Small intestine (tissue), 7 donors: ENCODE measurements around the gene PBX4. TPM values are rescaled to one million over a fixed set of nuclear protein-coding genes. Genes with fewer than 3 reads are reported as not detected.

ENCODE experiments used
- DNase-seq, 2 donors: peaks; one replicate each; pipeline versions ENCODE4 v3.0.0 to v3.0.0-alpha.2; 2013
- FAIRE-seq: peaks from 2 replicates; lab custom pipeline; 2012; peaks lifted over from hg19 to GRCh38; lab: Jason Lieb, UNC
- H3K27ac ChIP-seq, 3 donors: one replicate each; pipeline ENCODE4 v1.5.1; 2013; ENCODE audit warnings: low read length in 2 of 3, mild to moderate bottlenecking in 2 of 3, control low read depth in 1 of 3, inconsistent platforms in 1 of 3, low read depth in 1 of 3, moderate library complexity in 1 of 3
- H3K27me3 ChIP-seq, 3 donors: one replicate each; pipeline ENCODE4 v1.6.1; 2013; ENCODE audit warnings: low read length in 3 of 3, inconsistent platforms in 1 of 3; ENCODE audit not compliant: control insufficient read depth in 3 of 3, insufficient read depth in 3 of 3
- H3K36me3 ChIP-seq, 3 donors: one replicate each; pipeline ENCODE4 v1.6.1; 2013; ENCODE audit warnings: low read length in 3 of 3, inconsistent platforms in 1 of 3, low read depth in 1 of 3, mild to moderate bottlenecking in 1 of 3, moderate library complexity in 1 of 3; ENCODE audit not compliant: control insufficient read depth in 3 of 3, insufficient read depth in 2 of 3
- H3K4me1 ChIP-seq, 3 donors: one replicate each; pipeline ENCODE4 v1.6.1; 2013; ENCODE audit warnings: low read length in 2 of 3, inconsistent platforms in 1 of 3, low read depth in 1 of 3, mild to moderate bottlenecking in 1 of 3, moderate library complexity in 1 of 3; ENCODE audit not compliant: control insufficient read depth in 3 of 3, insufficient read depth in 2 of 3
- H3K4me3 ChIP-seq, 3 donors: one replicate each; pipeline ENCODE4 v1.5.1; 2013; ENCODE audit warnings: low read length in 3 of 3, control low read depth in 1 of 3, inconsistent platforms in 1 of 3, low read depth in 1 of 3, mild to moderate bottlenecking in 1 of 3, moderate library complexity in 1 of 3
- H3K9me3 ChIP-seq, 2 donors: one replicate each; pipeline ENCODE4 v1.6.1; 2013; ENCODE audit warnings: low read depth in 1 of 2, low read length in 1 of 2; ENCODE audit not compliant: control insufficient read depth in 2 of 2, insufficient read depth in 1 of 2
- WGBS, 3 donors: extraction: QIAGEN DNeasy Blood & Tissue Kit; methylation state at CpG; one replicate each; pipeline ENCODE4 v1.1.7; 2013; 5-methylcytosine and 5-hydroxymethylcytosine counted together
- polyA plus RNA-seq, 4 donors: library from polyadenylated mRNA; stranded (reverse) in 3 of 4; unstranded in 1 of 4; fragments of 200-250 nt in 3 of 4; fragments of 120-200 nt in 1 of 4; gene quantifications; one replicate each; pipeline versions ENCODE4 v1.2.1 to v1.2.3, GENCODE V29; 2013
- donor health status: healthy with polysubstance abuse.
- donor health status: control.
- donor health status: control.
- donor health status: Bipolar disorder and iron deficiency.
- donor health status: healthy.

Gene PBX4
- polyA plus RNA-seq, 4 donors, result 0.81 to 2.5 (median 1.4) TPM

DNA sequence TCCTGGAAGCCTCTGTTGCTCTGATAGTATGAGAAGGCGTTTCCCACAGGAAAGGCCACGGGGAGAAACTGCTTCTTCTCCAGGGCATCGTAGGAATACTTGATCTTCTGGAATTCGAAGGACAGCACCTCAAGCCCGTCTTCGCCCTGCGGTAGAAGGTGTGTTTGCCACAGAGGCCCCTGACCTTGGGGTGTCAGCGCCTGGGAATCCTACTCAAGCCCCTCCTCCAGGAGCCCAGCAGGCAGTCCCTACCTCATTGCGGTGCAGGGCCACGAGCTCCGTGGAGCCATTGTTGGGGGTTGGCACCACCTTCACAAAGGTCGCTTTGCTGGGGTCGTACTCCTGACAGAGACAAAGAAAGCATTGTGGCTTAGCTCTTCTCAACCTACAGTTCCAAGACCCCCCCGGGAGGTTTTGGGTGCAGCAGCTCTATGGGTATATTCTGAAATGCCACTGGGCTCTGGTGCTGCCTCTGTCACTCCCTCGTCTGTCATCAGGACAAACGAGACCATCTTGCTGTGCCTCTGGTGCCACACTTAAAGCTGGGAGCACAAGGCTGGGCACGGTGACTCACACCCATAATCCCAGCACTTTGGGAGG is 41.3 kb upstream of the PBX4 start:
- 82 to 89% (median 86%) methylated on average over 17 of the region's 17 CpGs for WGBS, 3 donors
- DNase-seq, result no peak
- no peak for FAIRE-seq

GRCh38 chr19:19657397-19657783 is 38.9 kb upstream of the PBX4 start:
- Histone ChIP-seq H3K4me1 (peaks cover 4 to 8% (median 5%) of the 10 kb centered on the region in 3 donors), H3K27ac (no peak overlapping the region), H3K9me3 (no peaks in the 10 kb centered on the region), H3K36me3 (peaks cover 24 to 87% (median 25%) of the 10 kb centered on the region in 3 donors), H3K27me3 (no peaks in the 10 kb centered on the region), H3K4me3 (no peak overlapping the region)
- DNase-seq (no peak), FAIRE-seq (no peak)
- WGBS, 3 donors, result 79 to 89% (median 86%) methylated on average over 9 to 10 of the region's 10 CpGs

More for the DNA sequence above, 41.3 kb upstream of the PBX4 start:
- no peak overlapping the region for H3K27ac ChIP-seq
- no peaks in the 10 kb centered on the region for H3K27me3 ChIP-seq
- H3K9me3 ChIP-seq, result no peaks in the 10 kb centered on the region
- H3K36me3 ChIP-seq, result peaks cover 14 to 64% (median 16%) of the 10 kb centered on the region in 3 donors
- H3K4me3 ChIP-seq, result no peak overlapping the region
- H3K4me1 ChIP-seq, result peaks cover 7 to 8% (median 8%) of the 10 kb centered on the region in 3 donors

- WGBS, 3 donors, result 95 to 96% (median 96%) methylated on average over 33 of the region's 33 CpGs
- no peak for DNase-seq
- FAIRE-seq, result no peak
- H3K27ac ChIP-seq, result no peak overlapping the region
- no peaks in the 10 kb centered on the region for H3K27me3 ChIP-seq
- H3K4me3 ChIP-seq, result no peak overlapping the region
- peaks cover 0 to 5% (median 0%) of the 10 kb centered on the region in 3 donors for H3K4me1 ChIP-seq
- peaks cover 26 to 89% (median 26%) of the 10 kb centered on the region in 3 donors for H3K36me3 ChIP-seq
- no peaks in the 10 kb centered on the region for H3K9me3 ChIP-seq
These were observed 38.2 kb upstream of the PBX4 start for GRCh38 chr19:19656451-19657396.

- no peak for DNase-seq
These were observed 37.3 kb upstream of the PBX4 start for GRCh38 chr19:19655641-19656343.

GRCh38 chr19:19655051-19655594 is 36.6 kb upstream of the PBX4 start:
- Histone ChIP-seq H3K36me3 (peaks cover 26 to 99% (median 32%) of the 10 kb centered on the region in 3 donors), H3K4me1 (no peaks in the 10 kb centered on the region), H3K9me3 (no peaks in the 10 kb centered on the region), H3K27ac (no peak overlapping the region), H3K27me3 (no peaks in the 10 kb centered on the region), H3K4me3 (no peak overlapping the region)
- no peak for DNase-seq
- WGBS, 3 donors, result 95 to 97% (median 96%) methylated on average over 22 of the region's 22 CpGs
- FAIRE-seq, result no peak

More at GRCh38 chr19:19655641-19656343, 37.3 kb upstream of the PBX4 start:
- no peaks in the 10 kb centered on the region for H3K4me1 ChIP-seq
- WGBS, 3 donors, result 89 to 91% (median 91%) methylated on average over 26 to 27 of the region's 27 CpGs
- no peak for FAIRE-seq
- no peaks in the 10 kb centered on the region for H3K9me3 ChIP-seq
- H3K4me3 ChIP-seq, result no peak overlapping the region
- peaks cover 26 to 92% (median 30%) of the 10 kb centered on the region in 3 donors for H3K36me3 ChIP-seq
- no peak overlapping the region for H3K27ac ChIP-seq
- H3K27me3 ChIP-seq, result no peaks in the 10 kb centered on the region

GRCh38 chr19:19654441-19654840 is 36.0 kb upstream of the PBX4 start:
- no peak overlapping the region for H3K4me3 ChIP-seq
- WGBS, 3 donors, result 95 to 98% (median 95%) methylated on average over 15 of the region's 15 CpGs
- no peaks in the 10 kb centered on the region for H3K9me3 ChIP-seq
- DNase-seq (no peak), FAIRE-seq (no peak)
- peaks cover 26 to 100% (median 30%) of the 10 kb centered on the region in 3 donors for H3K36me3 ChIP-seq
- H3K27ac ChIP-seq, result no peak overlapping the region
- no peaks in the 10 kb centered on the region for H3K4me1 ChIP-seq
- no peaks in the 10 kb centered on the region for H3K27me3 ChIP-seq

DNA sequence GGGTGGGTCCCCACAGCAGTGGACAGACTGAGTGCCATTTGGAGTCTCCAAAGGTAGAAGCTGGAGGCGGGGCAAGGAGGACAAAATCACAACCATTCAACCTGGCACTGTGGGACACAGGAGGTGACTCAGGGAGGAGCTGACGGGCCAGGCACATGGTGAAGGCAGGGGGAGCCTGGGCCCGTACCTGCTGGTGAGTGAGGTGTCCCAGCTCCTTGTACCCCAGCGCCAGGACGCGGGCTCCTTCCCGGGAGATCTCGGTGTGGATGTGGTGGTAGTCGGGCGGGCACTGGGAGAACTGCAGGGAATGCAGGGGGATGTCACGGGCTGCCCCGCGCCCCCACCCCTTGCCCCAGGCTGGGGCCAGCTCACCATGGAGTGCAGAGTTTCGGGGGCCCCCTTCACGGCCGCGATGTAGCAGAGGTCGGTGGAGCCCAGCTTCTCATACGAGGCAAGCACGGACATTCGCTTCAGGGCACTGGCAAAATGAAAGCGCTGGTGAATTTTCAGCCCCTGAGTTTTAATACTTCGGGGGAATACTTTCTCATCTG is 35.2 kb upstream of the PBX4 start:
- H3K4me1 ChIP-seq, result no peaks in the 10 kb centered on the region
- H3K36me3 ChIP-seq, result peaks cover 24 to 98% (median 30%) of the 10 kb centered on the region in 3 donors
- WGBS, 3 donors, result 96 to 97% (median 96%) methylated on average over 20 to 23 of the region's 23 CpGs
- H3K9me3 ChIP-seq, result no peaks in the 10 kb centered on the region
- H3K4me3 ChIP-seq, result no peak overlapping the region
- no peak overlapping the region for H3K27ac ChIP-seq
- DNase-seq (no peak), FAIRE-seq (no peak)
- H3K27me3 ChIP-seq, result no peaks in the 10 kb centered on the region
